WTC11 (cell line): Measurements from ENCODE around the gene PES1. TPM values are rescaled to one million over a fixed set of nuclear protein-coding genes. Genes with fewer than 3 reads are reported as not detected.
A peak's percentile ranks its signal among the peaks of the same experiment; 100 is the strongest.

ENCODE experiments used
- ATAC-seq: fragments of 200-7000 bp; cut with Tn5 transposase; 2 replicates; pipeline ENCODE4 v1.10.0; 2021; ENCODE audit warnings: mild to moderate bottlenecking, moderate library complexity
- CTCF ChIA-PET: fragments of 300-600 bp; sonication (Branson Sonifier 250); formaldehyde crosslinking; loops from one replicate; lab custom pipeline; 2021; ENCODE audit warnings: antibody characterized with exemption; lab: Charles Lee
- POLR2A ChIA-PET: fragments of 350-600 bp; sonication (Branson Sonifier 250); formaldehyde crosslinking; loops from one replicate; lab custom pipeline; 2021; ENCODE audit warnings: antibody characterized with exemption; lab: Charles Lee
- DNase-seq: peaks from one replicate; pipeline ENCODE4 v3.0.0; 2021; ENCODE audit warnings: low spot score
- H3K27ac Mint-ChIP-seq: 2 replicates; pipeline ENCODE4 v1.8.0; 2021; ENCODE audit warnings: mixed read lengths
- H3K27me3 Mint-ChIP-seq: 2 replicates; pipeline ENCODE4 v1.8.0; 2021; ENCODE audit warnings: low read depth, mild to moderate bottlenecking, moderate library complexity, mixed read lengths
- H3K36me3 Mint-ChIP-seq: 2 replicates; pipeline ENCODE4 v1.8.0; 2021; ENCODE audit warnings: mixed read lengths
- H3K4me1 Mint-ChIP-seq: 2 replicates; pipeline ENCODE4 v1.8.0; 2022; ENCODE audit warnings: mixed read lengths
- H3K4me3 Mint-ChIP-seq: 2 replicates; pipeline ENCODE4 v1.8.0; 2021; ENCODE audit warnings: mild to moderate bottlenecking, moderate library complexity, mixed read lengths
- H3K9me3 Mint-ChIP-seq: 2 replicates; pipeline ENCODE4 v1.8.0; 2021; ENCODE audit warnings: mixed read lengths
- ATF2 ChIP-seq: sonication (generic); formaldehyde crosslinking; IDR thresholded peaks from 2 replicates; pipeline ENCODE4 v1.8.1; 2022; ENCODE audit warnings: low read depth, missing genetic modification reagents, borderline replicate concordance
- E2F4 ChIP-seq: sonication (generic); formaldehyde crosslinking; IDR thresholded peaks from 2 replicates; pipeline ENCODE4 v1.8.1; 2022; ENCODE audit warnings: low read depth, mild to moderate bottlenecking, moderate library complexity, missing genetic modification reagents, borderline replicate concordance
- ELF4 ChIP-seq: sonication (generic); formaldehyde crosslinking; IDR thresholded peaks from 2 replicates; pipeline ENCODE4 v1.8.1; 2022; ENCODE audit warnings: low read depth, mild to moderate bottlenecking, moderate library complexity, missing genetic modification reagents
- ERG ChIP-seq: fragments of 250-450 bp; sonication (Bioruptor Pico); IDR thresholded peaks from 2 replicates; pipeline ENCODE4 v1.8.0; 2021; ENCODE audit warnings: mild to moderate bottlenecking
- HMGA2 ChIP-seq: fragments of 250-450 bp; sonication (Bioruptor Pico); IDR thresholded peaks from 2 replicates; pipeline ENCODE4 v1.4.0; 2021; ENCODE audit warnings: mild to moderate bottlenecking, moderate library complexity
- MXD4 ChIP-seq: fragments of 250-450 bp; sonication (Bioruptor Pico); IDR thresholded peaks from 2 replicates; pipeline ENCODE4 v1.8.0; 2021; ENCODE audit warnings: mild to moderate bottlenecking, moderate library complexity, borderline replicate concordance
- MYBL2 ChIP-seq: sonication (generic); formaldehyde crosslinking; IDR thresholded peaks from 2 replicates; pipeline ENCODE4 v1.8.1; 2023; ENCODE audit warnings: mild to moderate bottlenecking, moderate library complexity, missing genetic modification reagents
- NFATC4 ChIP-seq: fragments of 250-450 bp; sonication (Bioruptor Pico); IDR thresholded peaks from 2 replicates; pipeline ENCODE4 v1.9.0; 2021; ENCODE audit warnings: mild to moderate bottlenecking
- NR1H2 ChIP-seq: sonication (generic); formaldehyde crosslinking; IDR thresholded peaks from 2 replicates; pipeline ENCODE4 v1.9.0; 2021; ENCODE audit warnings: mild to moderate bottlenecking, moderate library complexity, missing genetic modification reagents
- SMAD3 ChIP-seq: sonication (generic); formaldehyde crosslinking; IDR thresholded peaks from 2 replicates; pipeline ENCODE4 v1.8.0; 2022; ENCODE audit warnings: missing genetic modification reagents, mild to moderate bottlenecking, borderline replicate concordance
- SP1 ChIP-seq: sonication (generic); formaldehyde crosslinking; conservative IDR thresholded peaks from 2 replicates; pipeline ENCODE4 v1.8.1; 2022; ENCODE audit warnings: missing genetic modification reagents
- USF1 ChIP-seq: sonication (generic); formaldehyde crosslinking; IDR thresholded peaks from 2 replicates; pipeline ENCODE4 v1.8.0; 2022; ENCODE audit warnings: mild to moderate bottlenecking, missing genetic modification reagents
- USF2 ChIP-seq: sonication (generic); formaldehyde crosslinking; IDR thresholded peaks from 2 replicates; pipeline ENCODE4 v1.8.1; 2023; ENCODE audit warnings: mild to moderate bottlenecking, missing genetic modification reagents, moderate library complexity
- ZNF121 ChIP-seq: sonication (generic); formaldehyde crosslinking; IDR thresholded peaks from 2 replicates; pipeline ENCODE4 v1.8.0; 2023; ENCODE audit warnings: missing genetic modification reagents
- ZNF232 ChIP-seq: sonication (generic); formaldehyde crosslinking; IDR thresholded peaks from 2 replicates; pipeline ENCODE4 v1.8.0; 2022; ENCODE audit warnings: mild to moderate bottlenecking, missing genetic modification reagents
- ZNF263 ChIP-seq: sonication (generic); formaldehyde crosslinking; IDR thresholded peaks from 2 replicates; pipeline ENCODE4 v1.8.1; 2022; ENCODE audit warnings: low read depth, mild to moderate bottlenecking, moderate library complexity, missing genetic modification reagents
- ZNF416 ChIP-seq: fragments of 250-450 bp; sonication (Bioruptor Pico); IDR thresholded peaks from 2 replicates; pipeline ENCODE4 v1.9.0; 2021; ENCODE audit warnings: mild to moderate bottlenecking, inconsistent platforms
- ZNF425 ChIP-seq: fragments of 250-450 bp; sonication (Bioruptor Pico); conservative IDR thresholded peaks from 2 replicates; pipeline ENCODE4 v1.9.0; 2021; ENCODE audit warnings: mild to moderate bottlenecking
- total RNA-seq: library from RNA; stranded (reverse); gene quantifications from 3 replicates; pipeline ENCODE4 v1.2.3, GENCODE V29; 2021

PES1 gene
- total RNA-seq, 1 experiment from 2014 or later: 128 TPM

GRCh38 chr22:30606455-30607299 is 15.0 kb upstream of the PES1 start, which contains the start of gene TCN2:
Gene TCN2, plus strand, starts transcription at chr22:30607174. Its CDS starts 158 bp downstream, at chr22:30607332.
- POLR2A ChIA-PET: interaction anchor here (0.6 to 1.5 kb wide), 8 partner anchors 9 to 182 kb away, joined by 3 to 5 read pairs (median 3); partner anchors contain the start of genes PES1 and SLC35E4
- TF ChIP-seq USF1 (peak; percentile 97), ZNF263 (CRISPR knock-in tag) (no peak), HMGA2 (CRISPR knock-in tag) (no peak), ERG (CRISPR knock-in tag) (no peak), NR1H2 (no peak), SMAD3 (CRISPR knock-in tag) (no peak; the same call in 1 of the 2 replicates), MXD4 (CRISPR knock-in tag) (no peak), ATF2 (CRISPR knock-in tag) (no peak), NFATC4 (CRISPR knock-in tag) (no peak), SP1 (CRISPR knock-in tag) (peak; percentile 83), MYBL2 (peak; percentile 83; the same call in 1 of the 2 replicates), ZNF121 (CRISPR knock-in tag) (no peak), E2F4 (peak; percentile 38; the same call in 1 of the 2 replicates), ELF4 (no peak), ZNF416 (CRISPR knock-in tag) (peak; percentile 68; the same call in 1 of the 2 replicates), USF2 (CRISPR knock-in tag) (peak; percentile 96), ZNF232 (CRISPR knock-in tag) (0 out of 2 replicates have a peak, but pooled peaks have one; percentile 76), ZNF425 (CRISPR knock-in tag) (no peak)
- TF ChIP-seq, all 79 proteins: peak for 7
- H3K4me3 Mint-ChIP-seq: peak within 1 kb of the TSS; percentile 81
- ATAC-seq (peak; percentile 85), DNase-seq (peak; percentile 89)
- peaks cover 3% of the 10 kb centered on the region; the same call in 1 of the 2 replicates for H3K9me3 Mint-ChIP-seq
- H3K27ac Mint-ChIP-seq: peak within 1 kb of the TSS; percentile 99
- H3K27me3 Mint-ChIP-seq: no peaks in the 10 kb centered on the region
- H3K4me1 Mint-ChIP-seq: peaks cover 40% of the 10 kb centered on the region
- H3K36me3 Mint-ChIP-seq: peaks cover 18% of the 10 kb centered on the region
- CTCF ChIA-PET: interaction anchor here (0.6 to 4.0 kb wide), 39 partner anchors 9 to 871 kb away, joined by 3 to 43 read pairs (median 4); partner anchors contain the start of genes DUSP18, GAL3ST1, OSBP2 and PES1
